HEK293T (cell line): ENCODE results near the gene RPL39.

ENCODE experiments used
- CTCF ChIA-PET: fragments of 350-600 bp; formaldehyde crosslinking; extraction: SDS; loops from one replicate; lab custom pipeline; 2021; ENCODE audit warnings: antibody characterized with exemption, inconsistent platforms; lab: Yijun Ruan, JAX
- POLR2A ChIA-PET: fragments of 350-600 bp; formaldehyde crosslinking; extraction: SDS; loops from one replicate; lab custom pipeline; 2020; ENCODE audit warnings: antibody characterized with exemption, inconsistent platforms; lab: Yijun Ruan, JAX
- DNase-seq: peaks from one replicate; pipeline ENCODE4 v3.0.0; 2012; ENCODE audit warnings: mixed read lengths; ENCODE audit errors: extremely low spot score
- ARNT ChIP-seq: fragments of 450-650 bp; IDR thresholded peaks from 2 replicates; pipeline ENCODE4 v1.6.1; 2017; ENCODE audit warnings: mild to moderate bottlenecking
- BHLHE40 ChIP-seq: fragments of 450-650 bp; IDR thresholded peaks from 2 replicates; pipeline ENCODE4 v1.6.1; 2016; ENCODE audit warnings: mild to moderate bottlenecking, moderate library complexity, borderline replicate concordance
- CTBP1 ChIP-seq: fragments of 450-650 bp; IDR thresholded peaks from 2 replicates; pipeline ENCODE4 v1.6.1; 2016; ENCODE audit warnings: borderline replicate concordance
- ELF4 ChIP-seq: fragments of 450-650 bp; IDR thresholded peaks from 2 replicates; pipeline ENCODE4 v1.6.1; 2017; ENCODE audit warnings: antibody characterized with exemption
- FOXA1 ChIP-seq: fragments of 450-650 bp; IDR thresholded peaks from 2 replicates; pipeline ENCODE4 v1.6.1; 2016; ENCODE audit warnings: mild to moderate bottlenecking
- FOXK2 ChIP-seq: fragments of 450-650 bp; IDR thresholded peaks from 2 replicates; pipeline ENCODE4 v1.6.1; 2016; ENCODE audit warnings: mild to moderate bottlenecking
- FOXM1 ChIP-seq: fragments of 450-650 bp; IDR thresholded peaks from 2 replicates; pipeline ENCODE4 v1.6.1; 2017; ENCODE audit warnings: mild to moderate bottlenecking, borderline replicate concordance
- HDGF ChIP-seq: fragments of 450-650 bp; IDR thresholded peaks from 2 replicates; pipeline ENCODE4 v1.6.1; 2017; ENCODE audit warnings: antibody characterized with exemption, borderline replicate concordance
- L3MBTL2 ChIP-seq: fragments of 450-650 bp; conservative IDR thresholded peaks from 2 replicates; pipeline ENCODE4 v1.6.1; 2016; ENCODE audit warnings: mild to moderate bottlenecking
- LEF1 ChIP-seq: fragments of 450-650 bp; IDR thresholded peaks from 2 replicates; pipeline ENCODE4 v1.6.1; 2017; ENCODE audit warnings: mild to moderate bottlenecking, borderline replicate concordance
- NFRKB ChIP-seq: fragments of 450-650 bp; IDR thresholded peaks from 2 replicates; pipeline ENCODE4 v1.6.1; 2016; ENCODE audit warnings: mild to moderate bottlenecking, moderate library complexity
- SP1 ChIP-seq: fragments of 450-650 bp; IDR thresholded peaks from 2 replicates; pipeline ENCODE4 v1.6.1; 2017
- SUZ12 ChIP-seq: fragments of 450-650 bp; IDR thresholded peaks from 2 replicates; pipeline ENCODE4 v1.6.1; 2016; ENCODE audit warnings: mild to moderate bottlenecking
- TARDBP ChIP-seq: fragments of 450-650 bp; IDR thresholded peaks from 2 replicates; pipeline ENCODE4 v1.6.1; 2016
- ZNF384 ChIP-seq: fragments of 450-650 bp; IDR thresholded peaks from 2 replicates; pipeline ENCODE4 v1.6.1; 2016
- TF ChIP-seq, protein P1 (sequence below): fragments of 450-650 bp; IDR thresholded peaks from 2 replicates; pipeline ENCODE4 v1.6.1; 2016

The RPL39 gene

DNA sequence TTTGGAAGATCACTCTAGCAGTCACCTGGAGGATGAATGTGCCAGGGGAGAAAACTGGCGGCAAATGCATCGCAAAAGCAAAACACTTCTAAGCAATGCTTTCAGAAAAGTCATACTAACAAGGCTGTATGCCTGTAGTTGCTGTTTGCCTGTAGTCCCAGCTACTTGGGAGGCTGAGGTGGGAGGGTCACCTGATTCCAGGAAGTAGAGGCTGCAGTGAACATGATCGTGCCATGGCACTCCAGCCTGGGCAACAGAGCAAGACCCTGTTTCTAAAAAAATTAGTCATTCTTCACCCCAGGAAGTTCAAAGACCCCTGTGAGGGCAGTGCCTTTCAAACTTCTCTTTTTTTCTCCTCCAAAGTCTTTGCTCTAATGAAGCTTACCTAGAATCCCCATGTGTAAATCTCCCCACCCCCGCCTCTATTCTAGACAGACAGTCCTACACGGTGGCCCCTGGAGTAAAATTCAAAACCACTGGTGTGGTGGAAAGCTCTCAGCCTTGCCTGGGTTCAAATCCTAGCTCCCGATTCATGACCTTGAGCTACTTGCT lies 27.5 kb downstream of the RPL39 start:
- CTCF ChIA-PET: no interaction called here
- TF ChIP-seq L3MBTL2 (no peak), TARDBP (no peak), LEF1 (no peak)
- no peak for DNase-seq
- POLR2A ChIA-PET: interaction anchor here (1.5 kb wide), 1 partner anchor 28 kb away, joined by 3 read pairs; the partner anchor contains the start of gene RPL39

DNA sequence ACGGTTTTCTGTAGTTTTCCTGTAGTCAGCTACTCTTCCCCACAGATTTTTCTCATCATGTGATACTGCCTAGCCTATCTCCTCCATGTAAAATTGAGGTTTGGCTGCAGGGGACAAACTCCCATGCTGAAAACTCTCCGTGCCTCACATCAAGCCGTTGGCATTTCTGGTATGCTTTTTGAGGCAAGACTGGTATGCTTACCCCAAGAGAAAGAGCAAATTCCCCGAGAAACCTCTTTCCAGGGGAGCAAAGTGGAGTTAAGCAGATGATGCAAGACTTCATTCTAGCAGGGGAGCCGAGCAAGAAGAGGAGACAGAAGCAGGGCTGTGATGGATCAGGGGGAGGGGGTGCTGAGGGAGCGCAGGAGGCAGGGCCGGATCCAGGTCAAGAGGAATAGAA lies 28.2 kb downstream of the RPL39 start:
- CTCF ChIA-PET: interaction anchor here (0.6 kb wide), 1 partner anchor 20 kb away, joined by 4 read pairs; no protein-coding TSS in a partner anchor
- no peak for DNase-seq
- no peak for TF ChIP-seq FOXM1
- TF ChIP-seq HDGF: no peak
- no peak for TF ChIP-seq SP1
- no peak for TF ChIP-seq ZNF384
- TF ChIP-seq ELF4: no peak
- TF ChIP-seq CTBP1: no peak
- no peak for TF ChIP-seq LEF1
- no peak for TF ChIP-seq SUZ12
- TF ChIP-seq NFRKB: no peak
- TF ChIP-seq, protein P1, sequence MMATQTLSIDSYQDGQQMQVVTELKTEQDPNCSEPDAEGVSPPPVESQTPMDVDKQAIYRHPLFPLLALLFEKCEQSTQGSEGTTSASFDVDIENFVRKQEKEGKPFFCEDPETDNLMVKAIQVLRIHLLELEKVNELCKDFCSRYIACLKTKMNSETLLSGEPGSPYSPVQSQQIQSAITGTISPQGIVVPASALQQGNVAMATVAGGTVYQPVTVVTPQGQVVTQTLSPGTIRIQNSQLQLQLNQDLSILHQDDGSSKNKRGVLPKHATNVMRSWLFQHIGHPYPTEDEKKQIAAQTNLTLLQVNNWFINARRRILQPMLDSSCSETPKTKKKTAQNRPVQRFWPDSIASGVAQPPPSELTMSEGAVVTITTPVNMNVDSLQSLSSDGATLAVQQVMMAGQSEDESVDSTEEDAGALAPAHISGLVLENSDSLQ: no peak
- TF ChIP-seq FOXK2: no peak
- TF ChIP-seq L3MBTL2: no peak
- TF ChIP-seq BHLHE40: no peak
- no peak for TF ChIP-seq ARNT
- no peak for TF ChIP-seq TARDBP
- TF ChIP-seq FOXA1: no peak
- POLR2A ChIA-PET: no interaction called here

DNA sequence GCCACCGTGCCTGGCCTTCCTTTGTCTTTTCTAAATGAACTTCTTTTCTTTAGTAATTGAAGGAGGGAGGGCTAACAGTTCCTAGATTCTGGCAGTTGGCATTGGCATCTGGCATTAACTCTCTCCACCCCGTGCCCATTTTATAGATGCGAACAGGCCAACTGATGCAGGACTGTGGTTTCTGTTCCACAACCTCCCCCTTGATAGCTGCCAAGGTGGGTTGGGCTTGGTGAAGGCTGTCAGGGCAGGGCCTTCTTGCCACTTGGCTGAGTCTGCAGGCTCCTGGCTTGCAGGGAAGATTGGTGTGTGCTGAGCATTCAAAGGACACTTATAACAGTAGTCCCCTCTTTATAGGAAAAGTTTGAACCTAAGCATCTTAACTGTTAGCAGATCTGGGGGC lies 28.7 kb downstream of the RPL39 start:
- TF ChIP-seq FOXK2: no peak
- no peak for TF ChIP-seq SP1
- no peak for TF ChIP-seq NFRKB
- TF ChIP-seq HDGF: no peak
- TF ChIP-seq ZNF384: no peak
- no peak for TF ChIP-seq FOXM1
- TF ChIP-seq, protein P1: no peak
- no peak for TF ChIP-seq LEF1
- no peak for TF ChIP-seq CTBP1
- TF ChIP-seq SUZ12: no peak
- TF ChIP-seq ARNT: no peak
- no peak for TF ChIP-seq FOXA1
- no peak for TF ChIP-seq BHLHE40
- no peak for TF ChIP-seq L3MBTL2
- no peak for TF ChIP-seq ELF4
- TF ChIP-seq TARDBP: no peak
- POLR2A ChIA-PET: no interaction called here
- CTCF ChIA-PET: no interaction called here
- no peak for DNase-seq

DNA sequence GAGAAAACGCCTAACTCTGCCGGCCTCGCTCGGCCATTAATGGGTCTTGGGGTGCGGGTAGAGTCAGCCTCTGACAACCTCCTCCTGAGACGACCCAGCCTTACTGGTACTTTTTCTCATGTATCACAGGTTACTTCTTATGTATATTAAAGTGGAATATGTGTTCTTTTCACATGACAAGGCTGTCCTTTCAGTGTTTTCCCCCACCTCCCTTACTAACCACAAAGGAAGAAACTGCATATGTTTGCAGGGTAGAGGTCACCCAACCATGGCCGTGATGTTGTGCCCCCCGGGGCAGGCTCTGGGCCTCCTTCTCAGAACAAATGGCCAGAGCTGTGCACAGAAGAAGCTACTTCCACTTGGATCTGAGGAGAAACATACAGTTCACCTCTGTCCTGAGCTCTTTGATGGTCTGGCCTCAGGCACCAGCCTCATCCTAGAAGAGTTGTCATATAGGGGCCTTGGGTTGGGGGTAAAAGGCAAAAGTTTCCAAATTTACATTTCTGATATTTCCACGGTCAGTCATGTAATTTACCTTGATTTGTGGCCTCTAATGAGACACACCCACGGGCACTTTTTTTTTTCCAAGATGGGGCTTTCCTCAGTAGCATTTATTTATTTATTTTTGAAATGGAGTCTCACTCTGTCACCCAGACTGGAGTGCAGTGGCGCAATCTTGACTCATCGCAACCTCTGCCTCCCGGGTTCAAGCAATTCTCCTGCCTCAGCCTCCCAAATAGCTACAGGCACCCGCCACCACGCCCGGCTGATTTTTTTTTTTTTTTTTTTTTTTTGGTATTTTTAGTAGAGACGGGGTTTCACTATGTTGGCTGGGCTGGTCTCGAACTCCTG lies 31.2 kb downstream of the RPL39 start:
- CTCF ChIA-PET: interaction anchor here (0.8 to 0.9 kb wide), 3 partner anchors 11 to 244 kb away, joined by 3 read pairs; no protein-coding TSS in a partner anchor
- DNase-seq: no peak
- POLR2A ChIA-PET: interaction anchor here (1.3 to 1.6 kb wide), 3 partner anchors 15 to 155 kb away, joined by 3 to 6 read pairs (median 5); partner anchors contain the start of gene NKRF
- TF ChIP-seq SP1 (no peak), ELF4 (no peak), TARDBP (no peak), LEF1 (no peak), L3MBTL2 (no peak), FOXA1 (no peak), SUZ12 (no peak)
- TF ChIP-seq, protein P1: no peak

DNA sequence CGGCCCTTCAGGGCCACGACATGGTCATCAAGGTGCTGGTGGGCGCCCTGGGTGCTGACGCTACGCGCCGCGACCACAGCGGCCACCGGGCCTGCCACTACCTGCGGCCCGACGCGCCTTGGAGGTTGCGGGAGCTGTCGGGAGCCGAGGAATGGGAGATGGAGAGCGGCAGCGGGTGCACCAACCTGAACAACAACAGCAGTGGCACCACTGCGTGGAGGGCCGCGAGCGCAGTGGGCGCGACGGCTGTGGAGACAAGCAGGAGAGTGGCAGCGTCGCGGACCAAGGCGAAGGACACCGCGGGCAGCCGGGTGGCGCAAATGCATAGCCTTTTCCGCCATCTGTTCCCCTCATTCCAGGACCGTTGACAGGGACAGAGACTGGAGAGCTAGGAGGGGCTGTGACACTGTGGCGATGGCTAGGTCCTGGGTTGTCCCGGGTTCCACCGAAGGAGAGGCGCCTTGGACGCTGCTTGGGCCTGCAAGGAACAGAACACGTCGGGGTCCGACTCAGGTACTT lies 32.1 kb downstream of the RPL39 start:
- POLR2A ChIA-PET: interaction anchor here (0.8 to 3.2 kb wide), 5 partner anchors 12 to 154 kb away, joined by 3 to 28 read pairs (median 5); partner anchors contain the start of genes NKRF and RPL39
- CTCF ChIA-PET: interaction anchor here (0.6 to 1.3 kb wide), 5 partner anchors 10 to 270 kb away, joined by 3 to 6 read pairs (median 3); partner anchors contain the start of gene RPL39

More for the DNA sequence above, 32.1 kb downstream of the RPL39 start:
- DNase-seq: no peak
- TF ChIP-seq SUZ12 (no peak), ELF4 (no peak)
